NT2/D1 (cell line): ENCODE measurements around the gene BPIFA3.

Experiments
- SUZ12 ChIP-seq: IDR thresholded peaks from 2 replicates; pipeline ENCODE4 v1.6.1; 2011; ENCODE audit not compliant: insufficient read length, insufficient read depth; ENCODE audit errors: extremely low read depth
- YY1 ChIP-seq: IDR thresholded peaks from 2 replicates; pipeline ENCODE4 v1.6.1; 2011; ENCODE audit not compliant: insufficient read length, insufficient read depth

DNA sequence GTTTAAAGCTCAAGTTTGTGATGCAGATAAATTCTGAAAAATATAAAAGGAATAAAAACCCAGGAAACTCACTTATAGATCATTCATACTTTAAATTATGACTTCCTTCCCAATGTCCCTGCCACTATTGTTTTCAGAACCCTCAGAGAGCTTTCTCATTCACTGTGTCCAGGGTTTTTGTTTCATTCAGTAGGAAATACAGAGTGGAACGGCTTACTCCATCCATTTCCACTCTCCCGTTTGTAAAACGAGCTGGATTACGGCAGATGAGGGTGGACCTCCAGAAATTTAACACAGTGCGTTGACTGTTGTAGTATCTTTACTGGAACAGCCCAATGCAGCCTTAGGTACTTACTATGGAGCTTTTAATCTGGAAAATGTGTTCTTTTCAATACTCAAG is 42.2 kb downstream of the BPIFA3 start:
- no peak for TF ChIP-seq YY1
- TF ChIP-seq SUZ12: no peak
